ENCODE results near the gene ZSCAN4.

Gene ZSCAN4

GRCh38 chr19:57682226-57682766, 13.6 kb downstream of the ZSCAN4 start:
- Histone ChIP-seq H3K79me2 (ENCODE audit: insufficient read depth, low read depth) (peaks cover 42% of the 10 kb centered on the region), H3K36me3 (ENCODE audit: insufficient read depth) (peaks cover 23% of the 10 kb centered on the region; the same call in 1 of the 2 replicates), H3K4me1 (ENCODE audit: low read depth, poor library complexity, severe bottlenecking) (peaks cover 4% of the 10 kb centered on the region), H3K4me2 (peak overlapping the region; percentile 58), H3K4me3 (IDR thresholded peaks at IDR 0.05; ENCODE audit: insufficient read depth, low read depth, low read length) (no peak overlapping the region), H4K20me1 (ENCODE audit: insufficient read depth) (no peaks in the 10 kb centered on the region), H3K27me3 (ENCODE audit: insufficient read depth, low read depth) (no peaks in the 10 kb centered on the region), H3K9ac (peak overlapping the region; percentile 61; the same call in 1 of the 2 replicates), H2AFZ (ENCODE audit: low read depth) (peak overlapping the region; percentile 91), H3K27ac (peak overlapping the region; percentile 57; the same call in 1 of the 2 replicates)
- no peak for TF ChIP-seq CTCF (conservative IDR thresholded peaks at IDR 0.05; ENCODE audit: low read depth, low read length)

- H3K36me3 ChIP-seq (ENCODE audit: insufficient read depth), result peaks cover 28% of the 10 kb centered on the region; the same call in 1 of the 2 replicates
- H3K4me3 ChIP-seq (IDR thresholded peaks at IDR 0.05; ENCODE audit: insufficient read depth, low read depth, low read length), result no peak overlapping the region
- no peak overlapping the region for H2AFZ ChIP-seq (ENCODE audit: low read depth)
- no peak overlapping the region for H3K9ac ChIP-seq
- H3K4me1 ChIP-seq (ENCODE audit: low read depth, poor library complexity, severe bottlenecking), result peaks cover 4% of the 10 kb centered on the region
- no peak overlapping the region for H3K27ac ChIP-seq
- no peaks in the 10 kb centered on the region for H4K20me1 ChIP-seq (ENCODE audit: insufficient read depth)
- H3K27me3 ChIP-seq (ENCODE audit: insufficient read depth, low read depth), result no peaks in the 10 kb centered on the region
- H3K79me2 ChIP-seq (ENCODE audit: insufficient read depth, low read depth), result peaks cover 49% of the 10 kb centered on the region
- no peak for TF ChIP-seq CTCF (conservative IDR thresholded peaks at IDR 0.05; ENCODE audit: low read depth, low read length)
- no peak overlapping the region for H3K4me2 ChIP-seq
Measured at GRCh38 chr19:57686727-57687126, 18.0 kb downstream of the ZSCAN4 start.

GRCh38 chr19:57687363-57688010, 18.8 kb downstream of the ZSCAN4 start:
- Histone ChIP-seq H3K27ac (no peak overlapping the region), H3K9ac (no peak overlapping the region), H2AFZ (ENCODE audit: low read depth) (no peak overlapping the region), H3K36me3 (ENCODE audit: insufficient read depth) (peaks cover 28% of the 10 kb centered on the region; the same call in 1 of the 2 replicates), H3K27me3 (ENCODE audit: insufficient read depth, low read depth) (no peaks in the 10 kb centered on the region), H3K4me1 (ENCODE audit: low read depth, poor library complexity, severe bottlenecking) (peaks cover 3% of the 10 kb centered on the region), H3K4me3 (IDR thresholded peaks at IDR 0.05; ENCODE audit: insufficient read depth, low read depth, low read length) (no peak overlapping the region), H3K4me2 (no peak overlapping the region), H4K20me1 (ENCODE audit: insufficient read depth) (no peaks in the 10 kb centered on the region), H3K79me2 (ENCODE audit: insufficient read depth, low read depth) (peaks cover 44% of the 10 kb centered on the region)
- TF ChIP-seq CTCF (conservative IDR thresholded peaks at IDR 0.05; ENCODE audit: low read depth, low read length), result no peak

- Histone ChIP-seq H3K4me2 (no peak overlapping the region), H3K27me3 (ENCODE audit: insufficient read depth, low read depth) (no peaks in the 10 kb centered on the region), H3K79me2 (ENCODE audit: insufficient read depth, low read depth) (peaks cover 37% of the 10 kb centered on the region), H3K27ac (no peak overlapping the region), H2AFZ (ENCODE audit: low read depth) (no peak overlapping the region), H4K20me1 (ENCODE audit: insufficient read depth) (no peaks in the 10 kb centered on the region), H3K4me3 (IDR thresholded peaks at IDR 0.05; ENCODE audit: insufficient read depth, low read depth, low read length) (no peak overlapping the region), H3K36me3 (ENCODE audit: insufficient read depth) (peaks cover 28% of the 10 kb centered on the region; the same call in 1 of the 2 replicates), H3K4me1 (ENCODE audit: low read depth, poor library complexity, severe bottlenecking) (no peaks in the 10 kb centered on the region), H3K9ac (no peak overlapping the region)
- no peak for TF ChIP-seq CTCF (conservative IDR thresholded peaks at IDR 0.05; ENCODE audit: low read depth, low read length)
Measured at GRCh38 chr19:57688011-57688763, 19.5 kb downstream of the ZSCAN4 start.

All from KMS-11 (cell line).